ENCODE data around the gene KRT84.
A peak's percentile ranks its signal among the peaks of the same experiment; 100 is the strongest.

KRT84 gene

GRCh38 chr12:52383331-52383730, 2.1 kb downstream of the KRT84 start:
- no peak for DNase-seq (ENCODE audit: low read depth in 2 of 2)

GRCh38 chr12:52382854-52383253, 2.6 kb downstream of the KRT84 start:
- no peak for DNase-seq (ENCODE audit: low read depth in 2 of 2)

- no peak for DNase-seq (ENCODE audit: low read depth in 2 of 2)
Observed at GRCh38 chr12:52381206-52381605, 4.2 kb downstream of the KRT84 start.

- no peak for DNase-seq (ENCODE audit: low read depth in 2 of 2)
Observed at GRCh38 chr12:52380271-52380694, 5.2 kb downstream of the KRT84 start.

GRCh38 chr12:52379536-52379935, 5.9 kb downstream of the KRT84 start:
- no peak for DNase-seq (ENCODE audit: low read depth in 2 of 2)

GRCh38 chr12:52378091-52378490, 7.4 kb downstream of the KRT84 start:
- no peak for DNase-seq (ENCODE audit: low read depth in 2 of 2)

GRCh38 chr12:52377266-52377665, 8.2 kb downstream of the KRT84 start:
- DNase-seq (ENCODE audit: low read depth in 2 of 2), result no peak

GRCh38 chr12:52372216-52373154, 13.0 kb downstream of the KRT84 start:
- DNase-seq (ENCODE audit: low read depth in 2 of 2), result peak; percentile 57 to 58

- no peak for DNase-seq (ENCODE audit: low read depth in 2 of 2)
Observed at GRCh38 chr12:52371716-52372115, 13.7 kb downstream of the KRT84 start.

- peak; percentile 17 to 20 for DNase-seq (ENCODE audit: low read depth in 2 of 2)
Observed at GRCh38 chr12:52370926-52371608, 14.4 kb downstream of the KRT84 start.

GRCh38 chr12:52369809-52370208, 15.6 kb downstream of the KRT84 start:
- no peak for DNase-seq (ENCODE audit: low read depth in 2 of 2)

- DNase-seq (ENCODE audit: low read depth in 2 of 2), result no peak
Observed at GRCh38 chr12:52369211-52369610, 16.2 kb downstream of the KRT84 start.

GRCh38 chr12:52368508-52368907, 16.9 kb downstream of the KRT84 start:
- no peak for DNase-seq (ENCODE audit: low read depth in 2 of 2)

- DNase-seq (ENCODE audit: low read depth in 2 of 2), result no peak
Observed at GRCh38 chr12:52367876-52368275, 17.6 kb downstream of the KRT84 start.

- DNase-seq (ENCODE audit: low read depth in 2 of 2), result no peak
Observed at GRCh38 chr12:52366738-52367485, 18.5 kb downstream of the KRT84 start, which contains the start of gene KRT85. Gene KRT85, minus strand, starts transcription at chr12:52367481. Its CDS starts 76 bp downstream, at chr12:52367405.

GRCh38 chr12:52364901-52365489, 20.5 kb downstream of the KRT84 start:
- no peak for DNase-seq (ENCODE audit: low read depth in 2 of 2)

- no peak for DNase-seq (ENCODE audit: low read depth in 2 of 2)
Observed at GRCh38 chr12:52364061-52364460, 21.4 kb downstream of the KRT84 start.

GRCh38 chr12:52363111-52363679, 22.3 kb downstream of the KRT84 start:
- DNase-seq (ENCODE audit: low read depth in 2 of 2), result no peak

- no peak for DNase-seq (ENCODE audit: low read depth in 2 of 2)
Observed at GRCh38 chr12:52362118-52362726, 23.2 kb downstream of the KRT84 start.

- DNase-seq (ENCODE audit: low read depth in 2 of 2), result no peak
Observed at GRCh38 chr12:52361553-52361952, 23.9 kb downstream of the KRT84 start.
